PC-3 (cell line): ENCODE data around the gene AGO4.

Source experiments
- EZH2 ChIP-seq: fragments of 300-600 bp; sonication (generic); IDR thresholded peaks from one replicate; pipeline ENCODE4 v1.6.1; 2017; ENCODE audit warnings: antibody characterized with exemption, mild to moderate bottlenecking, low read length; ENCODE audit not compliant: unreplicated experiment
- EZH2phosphoT487 ChIP-seq: fragments of 300-600 bp; sonication (generic); IDR thresholded peaks from 2 replicates; pipeline ENCODE4 v1.6.1; 2018; ENCODE audit warnings: mild to moderate bottlenecking, antibody characterized with exemption, low read length, borderline replicate concordance
- TF ChIP-seq, protein P1 (sequence below): fragments of 300-600 bp; sonication (generic); conservative IDR thresholded peaks from 2 replicates; pipeline ENCODE4 v1.5.1; 2017; ENCODE audit warnings: antibody characterized with exemption, low read depth, mild to moderate bottlenecking, low read length

DNA sequence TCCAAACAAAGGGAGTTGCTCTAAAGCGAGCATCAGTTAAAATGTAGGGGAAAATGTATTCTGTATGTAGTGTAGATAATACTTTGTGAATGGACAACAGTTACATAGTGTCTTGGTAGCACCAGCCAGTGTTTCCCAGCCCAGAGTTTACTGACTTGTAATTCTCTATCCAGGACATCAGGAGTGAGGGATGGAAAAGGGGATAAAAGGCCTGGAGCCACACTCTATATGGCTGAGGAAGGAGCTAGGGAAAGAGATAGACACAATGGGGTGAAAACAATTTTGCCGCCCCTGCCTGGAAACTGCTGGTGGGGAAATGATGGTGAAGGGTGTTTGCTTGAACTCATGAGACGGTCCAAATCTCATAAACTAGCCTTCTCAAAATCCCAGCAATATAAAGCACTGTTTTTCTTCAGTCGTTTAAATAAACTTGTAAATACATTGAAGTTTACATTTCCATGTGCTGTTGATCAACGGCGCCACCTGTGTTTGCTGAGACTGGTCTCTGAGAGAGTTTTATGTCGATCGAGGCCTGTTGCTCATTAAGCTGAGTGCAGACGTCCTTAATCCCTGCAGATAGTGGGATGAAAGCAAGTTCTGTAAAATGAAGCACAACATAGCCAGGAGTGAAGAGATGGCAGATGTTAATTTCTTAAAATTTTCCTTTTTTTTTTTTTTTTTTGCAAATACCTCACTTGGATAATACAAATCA, 47.3 kb downstream of the AGO4 start:
- TF ChIP-seq EZH2 = no peak
- TF ChIP-seq, protein P1, sequence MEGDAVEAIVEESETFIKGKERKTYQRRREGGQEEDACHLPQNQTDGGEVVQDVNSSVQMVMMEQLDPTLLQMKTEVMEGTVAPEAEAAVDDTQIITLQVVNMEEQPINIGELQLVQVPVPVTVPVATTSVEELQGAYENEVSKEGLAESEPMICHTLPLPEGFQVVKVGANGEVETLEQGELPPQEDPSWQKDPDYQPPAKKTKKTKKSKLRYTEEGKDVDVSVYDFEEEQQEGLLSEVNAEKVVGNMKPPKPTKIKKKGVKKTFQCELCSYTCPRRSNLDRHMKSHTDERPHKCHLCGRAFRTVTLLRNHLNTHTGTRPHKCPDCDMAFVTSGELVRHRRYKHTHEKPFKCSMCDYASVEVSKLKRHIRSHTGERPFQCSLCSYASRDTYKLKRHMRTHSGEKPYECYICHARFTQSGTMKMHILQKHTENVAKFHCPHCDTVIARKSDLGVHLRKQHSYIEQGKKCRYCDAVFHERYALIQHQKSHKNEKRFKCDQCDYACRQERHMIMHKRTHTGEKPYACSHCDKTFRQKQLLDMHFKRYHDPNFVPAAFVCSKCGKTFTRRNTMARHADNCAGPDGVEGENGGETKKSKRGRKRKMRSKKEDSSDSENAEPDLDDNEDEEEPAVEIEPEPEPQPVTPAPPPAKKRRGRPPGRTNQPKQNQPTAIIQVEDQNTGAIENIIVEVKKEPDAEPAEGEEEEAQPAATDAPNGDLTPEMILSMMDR = 0 out of 2 replicates have a peak, but pooled peaks have one; percentile 40
- TF ChIP-seq EZH2phosphoT487 = no peak
